Osteocyte (in vitro differentiated cells): Measurements from ENCODE around the gene PHAF1. TPM values are rescaled to one million over a fixed set of nuclear protein-coding genes. Genes with fewer than 3 reads are reported as not detected.

Source experiments
- DNase-seq: peaks from one replicate; pipeline ENCODE4 v3.0.0; 2021; ENCODE audit warnings: mixed read lengths; ENCODE audit not compliant: unreplicated experiment; ENCODE audit errors: extremely low spot score
- H3K27ac Mint-ChIP-seq: one replicate; pipeline ENCODE4 v1.8.0; 2021; ENCODE audit warnings: mild to moderate bottlenecking, mixed read lengths; ENCODE audit not compliant: unreplicated experiment
- H3K27me3 Mint-ChIP-seq: one replicate; pipeline ENCODE4 v1.8.0; 2021; ENCODE audit warnings: mixed read lengths; ENCODE audit not compliant: unreplicated experiment
- H3K36me3 Mint-ChIP-seq: one replicate; pipeline ENCODE4 v1.8.0; 2021; ENCODE audit warnings: mixed read lengths; ENCODE audit not compliant: unreplicated experiment
- H3K4me1 Mint-ChIP-seq: one replicate; pipeline ENCODE4 v1.8.0; 2021; ENCODE audit warnings: mixed read lengths; ENCODE audit not compliant: unreplicated experiment
- H3K4me3 Mint-ChIP-seq: one replicate; pipeline ENCODE4 v1.8.0; 2021; ENCODE audit warnings: mild to moderate bottlenecking, moderate library complexity, mixed read lengths; ENCODE audit not compliant: unreplicated experiment
- H3K9me3 Mint-ChIP-seq: one replicate; pipeline ENCODE4 v1.8.0; 2021; ENCODE audit warnings: mixed read lengths; ENCODE audit not compliant: unreplicated experiment
- CTCF ChIP-seq: fragments of 200-600 bp; sonication (generic); IDR thresholded peaks from 2 replicates; pipeline ENCODE4 v1.5.0; 2021; ENCODE audit warnings: antibody characterized with exemption, mild to moderate bottlenecking, moderate library complexity
- total RNA-seq: library from RNA; stranded (reverse); gene quantifications from 2 replicates; pipeline ENCODE4 v1.2.1, GENCODE V29; 2021

PHAF1 gene
- total RNA-seq, 1 donor from 2014 or later = 19.5 TPM

GRCh38 chr16:67075331-67075730 lies 34.4 kb upstream of the PHAF1 start:
- H3K4me3 Mint-ChIP-seq = no peak overlapping the region

GRCh38 chr16:67077871-67078270 lies 31.9 kb upstream of the PHAF1 start:
- no peak for TF ChIP-seq CTCF
- Mint-ChIP-seq H3K27me3 (no peaks in the 10 kb centered on the region), H3K4me3 (no peak overlapping the region), H3K36me3 (peaks cover 5% of the 10 kb centered on the region), H3K4me1 (no peaks in the 10 kb centered on the region), H3K27ac (no peak overlapping the region), H3K9me3 (no peaks in the 10 kb centered on the region)
- DNase-seq = no peak

More at GRCh38 chr16:67075331-67075730, 34.4 kb upstream of the PHAF1 start:
- H3K27ac Mint-ChIP-seq = no peak overlapping the region
- no peak for DNase-seq
- H3K9me3 Mint-ChIP-seq = no peaks in the 10 kb centered on the region
- no peaks in the 10 kb centered on the region for H3K27me3 Mint-ChIP-seq
- no peak for TF ChIP-seq CTCF
- no peaks in the 10 kb centered on the region for H3K4me1 Mint-ChIP-seq
- H3K36me3 Mint-ChIP-seq = peaks cover 3% of the 10 kb centered on the region

- Mint-ChIP-seq H3K27me3 (no peaks in the 10 kb centered on the region), H3K27ac (no peak overlapping the region), H3K9me3 (no peaks in the 10 kb centered on the region), H3K4me3 (no peak overlapping the region), H3K36me3 (peaks cover 15% of the 10 kb centered on the region), H3K4me1 (peaks cover 3% of the 10 kb centered on the region)
- no peak for DNase-seq
- no peak for TF ChIP-seq CTCF
These were observed 27.6 kb upstream of the PHAF1 start for GRCh38 chr16:67082100-67082499.

GRCh38 chr16:67082891-67083290 lies 26.9 kb upstream of the PHAF1 start:
- TF ChIP-seq CTCF = no peak
- no peak overlapping the region for H3K4me3 Mint-ChIP-seq
- no peaks in the 10 kb centered on the region for H3K9me3 Mint-ChIP-seq
- peaks cover 15% of the 10 kb centered on the region for H3K36me3 Mint-ChIP-seq
- no peaks in the 10 kb centered on the region for H3K27me3 Mint-ChIP-seq
- H3K4me1 Mint-ChIP-seq = peaks cover 3% of the 10 kb centered on the region
- DNase-seq = no peak
- H3K27ac Mint-ChIP-seq = no peak overlapping the region

- TF ChIP-seq CTCF = no peak
- Mint-ChIP-seq H3K9me3 (no peaks in the 10 kb centered on the region), H3K4me1 (peaks cover 17% of the 10 kb centered on the region), H3K36me3 (peaks cover 17% of the 10 kb centered on the region), H3K4me3 (no peak overlapping the region), H3K27ac (no peak overlapping the region), H3K27me3 (no peaks in the 10 kb centered on the region)
- no peak for DNase-seq
These were observed 25.3 kb upstream of the PHAF1 start for GRCh38 chr16:67084345-67085028.
